GM12872 (cell line): Measurements from ENCODE around the gene UPF1.

Source experiments
- CTCF ChIP-seq: IDR thresholded peaks from 3 replicates; pipeline ENCODE4 v1.5.1; 2011; ENCODE audit warnings: low read depth, mild to moderate bottlenecking, low read length, moderate library complexity; ENCODE audit not compliant: insufficient read depth

The UPF1 gene

GRCh38 chr19:18845961-18846360 lies 14.2 kb downstream of the UPF1 start:
- TF ChIP-seq CTCF = no peak

GRCh38 chr19:18846862-18847548 lies 15.2 kb downstream of the UPF1 start:
- peak; percentile 92 for TF ChIP-seq CTCF

GRCh38 chr19:18847549-18848463 lies 16.0 kb downstream of the UPF1 start:
- TF ChIP-seq CTCF = no peak

- no peak for TF ChIP-seq CTCF
Observed at GRCh38 chr19:18848878-18849661, 17.3 kb downstream of the UPF1 start.

- no peak for TF ChIP-seq CTCF
Observed at GRCh38 chr19:18849838-18850400, 18.2 kb downstream of the UPF1 start.

GRCh38 chr19:18850471-18851375 lies 19.0 kb downstream of the UPF1 start:
- no peak for TF ChIP-seq CTCF
